HG02610 (cell line): ENCODE results near the gene KRTAP3-2.

Experiments
- ATAC-seq: cut with Tn5 transposase; IDR thresholded peaks from one replicate; pipeline ENCODE4 v1.9.1; 2021; ENCODE audit warnings: mild to moderate bottlenecking, moderate library complexity; ENCODE audit not compliant: unreplicated experiment

KRTAP3-2 gene

GRCh38 chr17:40974366-40974765, 25.3 kb downstream of the KRTAP3-2 start:
- no peak for ATAC-seq

- no peak for ATAC-seq
These were observed 32.1 kb downstream of the KRTAP3-2 start for GRCh38 chr17:40967582-40967981.

GRCh38 chr17:40966848-40967247, 32.9 kb downstream of the KRTAP3-2 start, which contains the start of gene KRT39:
Gene KRT39 (minus strand): TSS chr17:40966948. CDS start chr17:40966856, 92 bp downstream.
- ATAC-seq = no peak

- no peak for ATAC-seq
These were observed 35.9 kb downstream of the KRTAP3-2 start for GRCh38 chr17:40963838-40964237.

GRCh38 chr17:40962059-40962561, 37.6 kb downstream of the KRTAP3-2 start:
- no peak for ATAC-seq

GRCh38 chr17:40961591-40961990, 38.1 kb downstream of the KRTAP3-2 start:
- ATAC-seq = no peak

GRCh38 chr17:40960144-40960543, 39.6 kb downstream of the KRTAP3-2 start:
- ATAC-seq = no peak

- ATAC-seq = no peak
These were observed 41.4 kb downstream of the KRTAP3-2 start for GRCh38 chr17:40958086-40958953.

- ATAC-seq = no peak
These were observed 43.1 kb downstream of the KRTAP3-2 start for GRCh38 chr17:40956401-40957254.

- ATAC-seq = no peak
These were observed 45.8 kb downstream of the KRTAP3-2 start for GRCh38 chr17:40953881-40954280.

- ATAC-seq = no peak
These were observed 47.0 kb downstream of the KRTAP3-2 start for GRCh38 chr17:40952661-40953060.

GRCh38 chr17:40952154-40952553, 47.6 kb downstream of the KRTAP3-2 start:
- ATAC-seq = no peak

- ATAC-seq = no peak
These were observed 48.6 kb downstream of the KRTAP3-2 start for GRCh38 chr17:40951011-40951622.

GRCh38 chr17:40950176-40950575, 49.5 kb downstream of the KRTAP3-2 start:
- no peak for ATAC-seq

- no peak for ATAC-seq
These were observed 50.3 kb downstream of the KRTAP3-2 start for GRCh38 chr17:40949418-40949817.
